Ramos (cell line): ENCODE results near the gene TACR3.
"Not testable (repeated sequence)": the region's sequence is repeated elsewhere in the genome, so short reads cannot be mapped to it uniquely, and the experiment has no call there.

Experiments
- in situ Hi-C: fragments of 300-500 bp; cut with MboI; formaldehyde crosslinking; loops from one replicate; pipeline ENCODE4 v1.14.3; 2022; ENCODE audit warnings: low sequenced_read_pairs; ENCODE audit not compliant: unreplicated experiment

The TACR3 gene

GRCh38 chr4:103719830-103720207, at the start of gene TACR3:
TACR3 (minus strand) TSS chr4:103719985; CDS start chr4:103719675, 310 bp downstream.
- in situ Hi-C loops: no loop called here

GRCh38 chr4:103757631-103758030, 37.8 kb upstream of the TACR3 start:
- in situ Hi-C loops: no loop called here

- in situ Hi-C loops: no loop called here
Observed at GRCh38 chr4:103756741-103757140, 37.0 kb upstream of the TACR3 start.

GRCh38 chr4:103754844-103755243, 35.1 kb upstream of the TACR3 start:
- in situ Hi-C loops: no loop called here

GRCh38 chr4:103753868-103754653, 34.3 kb upstream of the TACR3 start:
- in situ Hi-C loops: no loop called here

GRCh38 chr4:103723150-103723549, 3.4 kb upstream of the TACR3 start:
- in situ Hi-C loops: not testable (repeated sequence)

GRCh38 chr4:103721251-103721650, 1.5 kb upstream of the TACR3 start:
- in situ Hi-C loops: no loop called here

- in situ Hi-C loops: no loop called here
Observed at GRCh38 chr4:103720661-103721060, 876 bp upstream of the TACR3 start.

GRCh38 chr4:103719105-103719829, 518 bp downstream of the TACR3 start:
- in situ Hi-C loops: no loop called here

GRCh38 chr4:103692615-103693014, 27.2 kb downstream of the TACR3 start:
- in situ Hi-C loops: no loop called here

GRCh38 chr4:103673983-103674382, 45.8 kb downstream of the TACR3 start:
- in situ Hi-C loops: no loop called here

- in situ Hi-C loops: not testable (repeated sequence)
Observed at GRCh38 chr4:103666764-103667163, 53.0 kb downstream of the TACR3 start.

- in situ Hi-C loops: no loop called here
Observed at GRCh38 chr4:103664436-103665075, 55.2 kb downstream of the TACR3 start.

GRCh38 chr4:103648541-103648940, 71.2 kb downstream of the TACR3 start:
- in situ Hi-C loops: no loop called here

GRCh38 chr4:103645991-103646390, 73.8 kb downstream of the TACR3 start:
- in situ Hi-C loops: no loop called here

- in situ Hi-C loops: no loop called here
Observed at GRCh38 chr4:103634236-103634635, 85.5 kb downstream of the TACR3 start.

- in situ Hi-C loops: no loop called here
Observed at GRCh38 chr4:103626296-103626695, 93.5 kb downstream of the TACR3 start.

GRCh38 chr4:103591841-103592240, 127.9 kb downstream of the TACR3 start:
- in situ Hi-C loops: no loop called here

GRCh38 chr4:103567591-103567990, 152.2 kb downstream of the TACR3 start:
- in situ Hi-C loops: no loop called here

- in situ Hi-C loops: not testable (repeated sequence)
Observed at GRCh38 chr4:103559178-103559577, 160.6 kb downstream of the TACR3 start.
